K562 (cell line): ENCODE data around the gene ZNF609. TPM values are rescaled to one million over a fixed set of nuclear protein-coding genes. Genes with fewer than 3 reads are reported as not detected.

Source experiments
- ATF1 ChIP-seq, 2 experiments: fragments of 450-650 bp in 1 of 2; IDR thresholded peaks; 2 replicates each; pipeline ENCODE4 v1.6.1; 2016; ENCODE audit warnings: missing compliant biosample characterization in 1 of 2, missing genetic modification characterization in 1 of 2
- CXXC5 ChIP-seq: fragments of 250-450 bp; sonication (Bioruptor Pico); IDR thresholded peaks from 2 replicates; pipeline ENCODE4 v1.8.0; 2022; ENCODE audit warnings: inconsistent platforms, mild to moderate bottlenecking, moderate library complexity
- FOXP4 ChIP-seq: sonication (generic); formaldehyde crosslinking; IDR thresholded peaks from 2 replicates; pipeline ENCODE4 v1.8.0; 2022; ENCODE audit warnings: mild to moderate bottlenecking, missing genetic modification reagents, borderline replicate concordance
- GABPA ChIP-seq: fragments of 200-800 bp; sonication (Bioruptor generic); conservative IDR thresholded peaks from 2 replicates; pipeline ENCODE4 v1.6.1; 2016; ENCODE audit warnings: low read depth, missing genetic modification characterization, missing compliant biosample characterization
- HOXB6 ChIP-seq: fragments of 250-450 bp; sonication (Bioruptor Pico); IDR thresholded peaks from 2 replicates; pipeline ENCODE4 v1.5.1; 2022; ENCODE audit warnings: mild to moderate bottlenecking, borderline replicate concordance
- KAT8 ChIP-seq: fragments of 450-650 bp; IDR thresholded peaks from 2 replicates; pipeline ENCODE4 v1.6.1; 2016; ENCODE audit warnings: low read depth, mild to moderate bottlenecking
- KDM1A ChIP-seq, 2 experiments: fragments of 450-650 bp; IDR thresholded peaks; 2 replicates each; pipeline ENCODE4 v1.6.1; 2016; ENCODE audit warnings: mild to moderate bottlenecking in 2 of 2
- KLF10 ChIP-seq: fragments of 250-450 bp; sonication (Bioruptor Pico); IDR thresholded peaks from 2 replicates; pipeline ENCODE4 v1.6.1; 2021; ENCODE audit warnings: matching md5 sums
- NCOA2 ChIP-seq, 2 experiments: fragments of 450-650 bp; IDR thresholded peaks; 2 replicates each; pipeline ENCODE4 v1.6.1; 2018; ENCODE audit warnings: mild to moderate bottlenecking in 2 of 2, moderate library complexity in 1 of 2; ENCODE audit not compliant: partially characterized antibody in 2 of 2
- PTBP1 ChIP-seq: fragments of 200-400 bp; formaldehyde crosslinking; IDR thresholded peaks from 2 replicates; pipeline ENCODE4 v1.6.1; 2017; ENCODE audit warnings: low read depth, low read length
- RFX7 ChIP-seq: fragments of 250-450 bp; sonication (Bioruptor Pico); IDR thresholded peaks from 2 replicates; pipeline ENCODE4 v1.5.1; 2021; ENCODE audit warnings: mild to moderate bottlenecking
- SIN3B ChIP-seq: fragments of 450-650 bp; IDR thresholded peaks from 2 replicates; pipeline ENCODE4 v1.6.1; 2017; ENCODE audit warnings: low read depth, mild to moderate bottlenecking, moderate library complexity
- SIRT6 ChIP-seq: IDR thresholded peaks from one replicate; pipeline ENCODE4 v1.6.1; 2012; ENCODE audit warnings: low read depth, mild to moderate bottlenecking, control low read depth, inconsistent platforms, low read length, moderate library complexity
- SREBF1 ChIP-seq: fragments of 150-350 bp; IDR thresholded peaks from 2 replicates; pipeline ENCODE4 v1.6.1; 2014; ENCODE audit warnings: antibody characterized with exemption, low read depth, low read length, borderline replicate concordance
- TAF15 ChIP-seq: fragments of 200-400 bp; formaldehyde crosslinking; IDR thresholded peaks from 2 replicates; pipeline ENCODE4 v1.6.1; 2017; ENCODE audit warnings: mild to moderate bottlenecking, low read depth, low read length, moderate library complexity
- THRA ChIP-seq: fragments of 450-650 bp; IDR thresholded peaks from 2 replicates; pipeline ENCODE4 v1.6.1; 2017; ENCODE audit warnings: mild to moderate bottlenecking, moderate library complexity
- XRCC3 ChIP-seq: fragments of 450-650 bp; IDR thresholded peaks from 2 replicates; pipeline ENCODE4 v1.6.1; 2017; ENCODE audit warnings: mild to moderate bottlenecking, moderate library complexity
- ZNF324 ChIP-seq: fragments of 250-450 bp; sonication (Bioruptor Pico); IDR thresholded peaks from 2 replicates; pipeline ENCODE4 v1.4.0; 2020; ENCODE audit warnings: mild to moderate bottlenecking
- ZNF76 ChIP-seq: fragments of 250-450 bp; sonication (Bioruptor Pico); IDR thresholded peaks from 2 replicates; pipeline ENCODE4 v1.4.0; 2020; ENCODE audit warnings: mild to moderate bottlenecking, moderate library complexity, borderline replicate concordance
- polyA plus RNA-seq, 8 experiments: library from polyadenylated mRNA; depleted of rRNA in 4 of 8; stranded (reverse) in 5 of 8; unstranded in 3 of 8; fragments of >200 nt; fragmentation: Nextera tagmentation in 2 of 8; fragmentation: Illumina TruSeq in 1 of 8; extraction: Ambion mirVana in 2 of 8; extraction: Trizol in 1 of 8; gene quantifications; 2 replicates each; pipeline versions ENCODE4 v1.2.1 to v1.2.3, GENCODE V29; 2011 to 2014; ENCODE audit warnings: inconsistent platforms in 1 of 8, missing spikeins in 1 of 8
- total RNA-seq, 7 experiments: library from RNA; depleted of rRNA in 6 of 7; stranded (reverse); fragments of >200 nt in 6 of 7; fragmentation: Illumina TruSeq in 2 of 7; extraction: Trizol in 2 of 7; gene quantifications; 2 replicates each; pipeline versions ENCODE4 v1.2.1 to v1.2.3, GENCODE V29; 2011 to 2021; ENCODE audit warnings: low replicate concordance in 1 of 7
- TF ChIP-seq, protein P1 (sequence below), 2 experiments: fragments of 200-800 bp in 1 of 2; sonication (Bioruptor generic) in 1 of 2; sonication (generic) in 1 of 2; formaldehyde crosslinking in 1 of 2; IDR thresholded peaks in 1 of 2; conservative IDR thresholded peaks in 1 of 2; 2 replicates each; pipeline versions ENCODE4 v1.5.0 to v1.6.1; 2016 to 2020; ENCODE audit warnings: missing compliant biosample characterization in 1 of 2, missing genetic modification characterization in 1 of 2, missing genetic modification reagents in 1 of 2
- TF ChIP-seq, protein P2 (sequence below): fragments of 150-350 bp; conservative IDR thresholded peaks from 2 replicates; pipeline ENCODE4 v1.6.1; 2014; ENCODE audit warnings: low read length

The ZNF609 gene
- total and polyA plus RNA-seq, 9 of the 15 experiments (the other 6 are each of a cell fraction or from before 2014, with no cell fraction given), result 3.0 to 38.7 (median 17.8) TPM

DNA sequence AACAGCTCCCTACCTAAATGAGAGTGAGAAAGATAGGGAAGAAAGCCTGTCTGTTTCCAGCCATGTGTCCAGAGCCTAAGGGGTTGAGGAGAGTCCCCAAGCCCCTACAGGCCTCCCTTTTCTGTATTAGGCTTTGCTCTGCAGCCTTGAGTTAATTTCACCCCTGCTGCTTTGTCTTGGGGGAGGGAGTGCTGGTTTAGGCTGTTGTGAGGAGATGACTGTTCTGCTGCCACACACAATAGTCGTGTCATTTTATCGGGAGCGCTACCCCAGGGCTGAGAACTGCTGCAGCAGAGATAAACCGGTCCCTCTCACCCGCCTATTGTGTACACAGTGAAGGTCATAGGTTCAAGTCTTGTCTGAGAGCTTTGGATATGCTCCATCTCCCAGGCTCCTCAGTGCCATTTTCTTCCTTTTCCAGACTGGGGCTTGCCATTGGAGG, 1.4 kb downstream of the ZNF609 start (continued):
- TF ChIP-seq PTBP1 (no peak), CXXC5 (CRISPR knock-in tag) (peak; percentile 61), THRA (no peak), FOXP4 (CRISPR knock-in tag) (no peak; the same call in 1 of the 2 replicates), TAF15 (no peak), SREBF1 (no peak), ZNF76 (no peak), KAT8 (no peak), HOXB6 (CRISPR knock-in tag) (no peak), RFX7 (CRISPR knock-in tag) (no peak), XRCC3 (no peak), NCOA2 (IDR thresholded peaks at IDR 0.05; ENCODE audit: partially characterized antibody in 2 of 2) (no peak), GABPA (no peak), KDM1A (IDR thresholded peaks at IDR 0.05) (peak; percentile 81 to 86), ZNF324 (no peak), SIN3B (no peak), SIRT6 (no peak), ATF1 (CRISPR knock-in tag; IDR thresholded peaks at IDR 0.05) (no peak), ATF1 (tag; IDR thresholded peaks at IDR 0.05) (peak; percentile 50; the same call in 1 of the 2 replicates), KLF10 (CRISPR knock-in tag) (no peak)
- TF ChIP-seq, protein P1, sequence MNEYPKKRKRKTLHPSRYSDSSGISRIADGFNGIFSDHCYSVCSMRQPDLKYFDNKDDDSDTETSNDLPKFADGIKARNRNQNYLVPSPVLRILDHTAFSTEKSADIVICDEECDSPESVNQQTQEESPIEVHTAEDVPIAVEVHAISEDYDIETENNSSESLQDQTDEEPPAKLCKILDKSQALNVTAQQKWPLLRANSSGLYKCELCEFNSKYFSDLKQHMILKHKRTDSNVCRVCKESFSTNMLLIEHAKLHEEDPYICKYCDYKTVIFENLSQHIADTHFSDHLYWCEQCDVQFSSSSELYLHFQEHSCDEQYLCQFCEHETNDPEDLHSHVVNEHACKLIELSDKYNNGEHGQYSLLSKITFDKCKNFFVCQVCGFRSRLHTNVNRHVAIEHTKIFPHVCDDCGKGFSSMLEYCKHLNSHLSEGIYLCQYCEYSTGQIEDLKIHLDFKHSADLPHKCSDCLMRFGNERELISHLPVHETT (CRISPR knock-in tag; conservative IDR thresholded peaks at IDR 0.05 in 1 of 2, IDR thresholded peaks at IDR 0.05 in 1 of 2), result no peak
- TF ChIP-seq, protein P2, sequence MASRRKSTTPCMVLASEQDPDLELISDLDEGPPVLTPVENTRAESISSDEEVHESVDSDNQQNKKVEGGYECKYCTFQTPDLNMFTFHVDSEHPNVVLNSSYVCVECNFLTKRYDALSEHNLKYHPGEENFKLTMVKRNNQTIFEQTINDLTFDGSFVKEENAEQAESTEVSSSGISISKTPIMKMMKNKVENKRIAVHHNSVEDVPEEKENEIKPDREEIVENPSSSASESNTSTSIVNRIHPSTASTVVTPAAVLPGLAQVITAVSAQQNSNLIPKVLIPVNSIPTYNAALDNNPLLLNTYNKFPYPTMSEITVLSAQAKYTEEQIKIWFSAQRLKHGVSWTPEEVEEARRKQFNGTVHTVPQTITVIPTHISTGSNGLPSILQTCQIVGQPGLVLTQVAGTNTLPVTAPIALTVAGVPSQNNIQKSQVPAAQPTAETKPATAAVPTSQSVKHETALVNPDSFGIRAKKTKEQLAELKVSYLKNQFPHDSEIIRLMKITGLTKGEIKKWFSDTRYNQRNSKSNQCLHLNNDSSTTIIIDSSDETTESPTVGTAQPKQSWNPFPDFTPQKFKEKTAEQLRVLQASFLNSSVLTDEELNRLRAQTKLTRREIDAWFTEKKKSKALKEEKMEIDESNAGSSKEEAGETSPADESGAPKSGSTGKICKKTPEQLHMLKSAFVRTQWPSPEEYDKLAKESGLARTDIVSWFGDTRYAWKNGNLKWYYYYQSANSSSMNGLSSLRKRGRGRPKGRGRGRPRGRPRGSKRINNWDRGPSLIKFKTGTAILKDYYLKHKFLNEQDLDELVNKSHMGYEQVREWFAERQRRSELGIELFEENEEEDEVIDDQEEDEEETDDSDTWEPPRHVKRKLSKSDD, result no peak
